ENCODE results near the gene GOLGA6L7.

DNA sequence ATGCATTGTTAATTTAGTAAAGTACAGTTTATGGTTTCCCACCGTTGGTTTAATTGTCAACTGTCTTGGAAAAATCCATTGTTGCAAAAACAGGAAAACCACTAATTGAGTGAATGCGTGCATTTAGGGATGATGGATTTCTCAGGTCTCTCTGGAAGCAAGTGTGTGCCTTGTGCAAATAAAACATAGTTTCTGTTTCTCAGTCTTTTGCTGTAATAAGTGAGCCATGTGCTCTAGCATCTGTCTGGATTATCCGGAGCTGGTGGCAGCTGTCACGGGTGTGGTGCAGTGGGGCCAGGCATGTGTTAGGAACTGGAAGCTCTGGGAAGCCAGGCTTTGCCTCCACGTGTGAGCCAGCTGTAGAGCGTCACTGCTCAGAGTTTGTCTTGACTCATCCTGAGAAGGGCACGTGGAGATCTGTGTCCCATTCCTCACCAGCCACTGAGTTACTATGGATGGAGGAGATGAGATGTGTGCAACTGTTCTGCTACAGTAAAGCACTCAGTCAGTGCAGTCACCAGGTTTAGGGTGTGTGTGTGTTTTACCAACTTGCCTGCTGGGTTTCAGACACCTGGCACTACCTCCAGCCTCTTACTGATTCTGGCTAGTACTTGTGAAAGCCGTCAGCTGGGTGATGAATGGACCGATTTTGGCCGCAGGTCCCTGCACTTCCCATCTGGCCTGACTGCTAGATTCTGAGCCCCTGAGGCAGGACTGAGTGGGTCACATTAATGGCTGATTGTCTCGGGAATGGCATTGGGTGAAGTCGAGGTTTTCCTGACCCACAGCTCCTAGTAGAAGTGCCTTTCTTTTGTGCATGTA is 44.6 kb upstream of the GOLGA6L7 start:
- TF ChIP-seq, protein P1, sequence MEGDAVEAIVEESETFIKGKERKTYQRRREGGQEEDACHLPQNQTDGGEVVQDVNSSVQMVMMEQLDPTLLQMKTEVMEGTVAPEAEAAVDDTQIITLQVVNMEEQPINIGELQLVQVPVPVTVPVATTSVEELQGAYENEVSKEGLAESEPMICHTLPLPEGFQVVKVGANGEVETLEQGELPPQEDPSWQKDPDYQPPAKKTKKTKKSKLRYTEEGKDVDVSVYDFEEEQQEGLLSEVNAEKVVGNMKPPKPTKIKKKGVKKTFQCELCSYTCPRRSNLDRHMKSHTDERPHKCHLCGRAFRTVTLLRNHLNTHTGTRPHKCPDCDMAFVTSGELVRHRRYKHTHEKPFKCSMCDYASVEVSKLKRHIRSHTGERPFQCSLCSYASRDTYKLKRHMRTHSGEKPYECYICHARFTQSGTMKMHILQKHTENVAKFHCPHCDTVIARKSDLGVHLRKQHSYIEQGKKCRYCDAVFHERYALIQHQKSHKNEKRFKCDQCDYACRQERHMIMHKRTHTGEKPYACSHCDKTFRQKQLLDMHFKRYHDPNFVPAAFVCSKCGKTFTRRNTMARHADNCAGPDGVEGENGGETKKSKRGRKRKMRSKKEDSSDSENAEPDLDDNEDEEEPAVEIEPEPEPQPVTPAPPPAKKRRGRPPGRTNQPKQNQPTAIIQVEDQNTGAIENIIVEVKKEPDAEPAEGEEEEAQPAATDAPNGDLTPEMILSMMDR (IDR thresholded peaks at IDR 0.05): no peak
- TF ChIP-seq POLR2A (IDR thresholded peaks at IDR 0.05; ENCODE audit: low read depth) (no peak), POLR2AphosphoS5 (IDR thresholded peaks at IDR 0.05) (no peak)

All from esophagus muscularis mucosa (tissue), 3 donors.